Suppressor macrophage treated with lipopolysaccharide for 1 hour (primary cell): ENCODE results near the gene FHL2.
"Not testable (repeated sequence)": the region's sequence is repeated elsewhere in the genome, so short reads cannot be mapped to it uniquely, and the experiment has no call there.

Experiments used
- DNase-seq, 3 donors: peaks; one replicate each; pipeline ENCODE4 v3.0.0-alpha.2; 2020 to 2022

FHL2 gene

GRCh38 chr2:105336786-105337121, 62.1 kb downstream of the FHL2 start:
- DNase-seq: no peak

GRCh38 chr2:105335469-105335868, 63.4 kb downstream of the FHL2 start:
- DNase-seq: no peak

GRCh38 chr2:105334211-105334610, 64.6 kb downstream of the FHL2 start:
- DNase-seq: no peak

GRCh38 chr2:105330681-105331375, 68.0 kb downstream of the FHL2 start:
- peak in 2 of 3 donors; percentile 22 to 35 for DNase-seq

GRCh38 chr2:105329561-105330495, 69.0 kb downstream of the FHL2 start, which contains the start of gene TGFBRAP1:
TSS of gene TGFBRAP1 (minus strand) at chr2:105329735. CDS start at chr2:105308301, 21,434 bp downstream.
- peak; percentile 66 to 89 (median 77) for DNase-seq

- DNase-seq: peak in 1 of 3 donors; percentile 16
These were observed 69.7 kb downstream of the FHL2 start for GRCh38 chr2:105329197-105329554.

- DNase-seq: peak; percentile 27 to 36 (median 34)
These were observed 70.3 kb downstream of the FHL2 start for GRCh38 chr2:105328281-105329196.

- DNase-seq: no peak
These were observed 71.2 kb downstream of the FHL2 start for GRCh38 chr2:105327690-105328089.

GRCh38 chr2:105327271-105327670, 71.6 kb downstream of the FHL2 start:
- not testable (repeated sequence) for DNase-seq

GRCh38 chr2:105325389-105325963, 73.4 kb downstream of the FHL2 start:
- peak in 2 of 3 donors; percentile 20 to 31 for DNase-seq

- DNase-seq: no peak
These were observed 74.1 kb downstream of the FHL2 start for GRCh38 chr2:105324732-105325131.

GRCh38 chr2:105324101-105324500, 74.8 kb downstream of the FHL2 start:
- DNase-seq: peak; percentile 43 to 72 (median 68)

GRCh38 chr2:105323111-105323510, 75.7 kb downstream of the FHL2 start:
- peak; percentile 33 to 60 (median 49) for DNase-seq

- no peak for DNase-seq
These were observed 76.8 kb downstream of the FHL2 start for GRCh38 chr2:105321875-105322646.

GRCh38 chr2:105320651-105321215, 78.1 kb downstream of the FHL2 start:
- no peak for DNase-seq

- DNase-seq: no peak
These were observed 80.9 kb downstream of the FHL2 start for GRCh38 chr2:105317937-105318336.

- DNase-seq: no peak
These were observed 83.5 kb downstream of the FHL2 start for GRCh38 chr2:105315314-105315713.

GRCh38 chr2:105313877-105314276, 85.0 kb downstream of the FHL2 start:
- peak; percentile 24 to 64 (median 58) for DNase-seq
